Measurements from ENCODE around the gene AKAP13.

DNA sequence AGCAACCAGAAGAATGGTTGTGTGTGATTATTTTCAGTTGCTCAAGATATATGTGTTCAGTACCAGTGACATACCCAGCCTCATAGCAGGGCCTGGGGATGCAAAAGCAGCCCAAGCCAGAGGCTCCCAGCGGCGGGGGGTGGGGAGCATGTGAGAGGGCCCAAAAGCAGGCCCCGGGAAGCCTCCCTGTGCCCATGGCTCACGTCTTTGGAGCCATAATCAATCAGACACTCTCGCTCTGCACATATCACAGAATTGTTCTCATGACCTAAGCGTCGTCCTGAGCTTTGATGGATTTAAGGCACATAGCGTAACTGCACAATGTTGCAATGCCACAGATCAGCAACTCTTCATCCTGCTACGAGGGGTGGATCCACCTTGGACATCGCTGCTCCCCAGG is 393.6 kb downstream of the AKAP13 start:
- TF ChIP-seq CTCF (IDR thresholded peaks at IDR 0.05) = no peak
- TF ChIP-seq EP300 (IDR thresholded peaks at IDR 0.05) = no peak
- TF ChIP-seq POLR2A (IDR thresholded peaks at IDR 0.05) = no peak
